C4-2B (cell line): ENCODE data around the gene PLEKHM2.

ENCODE experiments used
- H3K27ac ChIP-seq: fragments of 450-650 bp; 2 replicates; pipeline ENCODE4 v1.5.1; 2017
- CTCF ChIP-seq: fragments of 450-650 bp; conservative IDR thresholded peaks from 2 replicates; pipeline ENCODE4 v1.5.1; 2017; ENCODE audit warnings: mild to moderate bottlenecking
- ZFX ChIP-seq: fragments of 450-650 bp; IDR thresholded peaks from 2 replicates; pipeline ENCODE4 v1.6.1; 2017

PLEKHM2 gene

DNA sequence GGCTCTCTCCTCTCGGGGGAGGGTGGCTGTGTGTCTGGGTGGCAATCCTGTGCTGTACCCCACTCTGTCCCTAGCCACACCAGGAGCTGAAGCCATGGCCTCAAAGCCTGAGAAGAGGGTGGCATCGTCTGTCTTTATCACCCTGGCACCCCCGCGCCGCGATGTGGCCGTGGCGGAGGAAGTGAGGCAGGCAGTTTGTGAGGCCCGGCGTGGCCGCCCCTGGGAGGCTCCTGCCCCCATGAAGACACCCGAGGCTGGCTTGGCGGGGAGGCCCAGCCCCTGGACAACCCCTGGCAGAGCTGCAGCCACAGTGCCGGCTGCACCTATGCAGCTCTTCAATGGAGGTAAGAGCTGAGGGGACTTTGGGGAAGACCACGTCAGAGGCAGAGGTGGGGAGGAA lies 80.8 kb downstream of the PLEKHM2 start:
- TF ChIP-seq ZFX (no peak), CTCF (no peak)
- H3K27ac ChIP-seq = no peak overlapping the region

- H3K27ac ChIP-seq = no peak overlapping the region
- TF ChIP-seq CTCF = no peak
- no peak for TF ChIP-seq ZFX
These were observed 81.5 kb downstream of the PLEKHM2 start for GRCh38 chr1:15765495-15766194.

DNA sequence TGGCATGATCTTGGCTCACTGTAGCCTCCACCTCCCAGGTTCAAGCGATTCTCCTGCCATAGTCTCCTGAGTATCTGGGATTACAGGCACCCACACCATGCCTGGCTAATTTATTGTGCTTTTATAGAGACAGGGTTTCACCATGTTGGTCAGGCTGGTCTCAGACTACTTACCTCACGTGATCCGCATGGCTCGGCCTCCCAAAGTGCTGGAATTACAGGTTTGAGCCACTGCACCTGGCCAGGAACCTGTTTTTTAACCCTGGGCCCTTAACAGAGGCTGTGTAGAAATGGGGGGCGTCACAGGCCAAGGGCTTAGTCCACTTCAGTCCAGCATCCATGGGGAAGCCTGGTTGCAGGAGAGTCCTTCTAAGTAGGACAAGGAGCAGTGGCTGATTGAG lies 83.8 kb downstream of the PLEKHM2 start:
- peak overlapping the region; percentile 39 for H3K27ac ChIP-seq
- no peak for TF ChIP-seq CTCF
- no peak for TF ChIP-seq ZFX

GRCh38 chr1:15768388-15768787 lies 84.3 kb downstream of the PLEKHM2 start:
- no peak for TF ChIP-seq ZFX
- peak overlapping the region; percentile 39 for H3K27ac ChIP-seq

- TF ChIP-seq CTCF (no peak), ZFX (no peak)
These were observed 86.3 kb downstream of the PLEKHM2 start for GRCh38 chr1:15770313-15770962.

DNA sequence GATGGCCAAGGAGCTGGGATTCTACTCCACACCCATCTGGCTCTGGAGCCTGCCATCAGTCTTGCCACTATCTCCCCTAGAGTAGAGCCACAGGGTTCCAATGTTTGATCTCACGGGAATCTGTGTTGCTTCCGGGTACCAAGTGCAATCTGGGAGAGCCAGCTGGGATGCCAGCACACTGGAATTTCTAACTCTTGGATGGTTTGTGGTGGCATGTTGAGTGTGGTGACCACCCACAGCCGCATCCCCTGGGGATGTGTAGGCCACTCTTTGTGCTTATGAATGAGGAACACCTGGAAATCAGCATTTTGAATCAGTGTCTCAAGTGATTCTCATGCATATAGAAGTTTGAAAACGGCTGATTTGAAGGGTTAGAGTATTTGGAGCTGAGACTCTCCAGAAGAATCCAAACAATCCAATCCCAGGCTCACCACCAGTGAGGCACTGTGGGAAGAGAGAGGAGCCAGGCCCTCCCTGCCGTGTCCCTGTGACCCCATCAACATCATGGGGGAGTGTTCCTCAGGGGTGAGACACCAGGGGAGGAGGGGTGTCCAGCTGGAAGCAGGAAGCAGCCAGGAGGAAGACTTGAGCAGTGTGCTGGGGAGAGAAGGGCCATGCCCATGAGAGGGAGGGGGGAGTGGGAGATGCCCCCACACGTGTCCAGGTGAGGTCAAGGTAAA lies 87.9 kb downstream of the PLEKHM2 start:
- H3K27ac ChIP-seq = no peak overlapping the region
- no peak for TF ChIP-seq ZFX
- TF ChIP-seq CTCF = no peak

More at GRCh38 chr1:15770313-15770962, 86.3 kb downstream of the PLEKHM2 start:
- no peak overlapping the region for H3K27ac ChIP-seq

DNA sequence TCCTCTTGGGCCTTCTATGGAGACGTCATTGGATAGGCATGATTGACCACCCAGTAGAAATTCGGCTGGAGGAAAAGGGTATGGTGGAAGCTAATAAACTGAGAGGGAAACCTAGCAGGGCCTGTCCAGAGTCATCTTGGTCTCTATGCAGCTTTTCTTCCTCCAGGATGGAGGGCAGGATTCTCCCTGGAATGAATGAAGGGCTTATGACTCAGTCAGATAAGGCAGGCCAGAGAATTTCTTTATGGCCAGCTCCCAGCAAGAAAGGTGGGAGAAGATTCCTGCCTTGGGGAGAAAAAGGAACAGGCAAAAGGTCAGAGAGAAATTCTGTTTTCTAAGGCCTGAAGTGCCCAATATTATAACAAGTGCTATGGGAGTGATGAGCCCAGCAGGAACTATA lies 91.6 kb downstream of the PLEKHM2 start:
- H3K27ac ChIP-seq = no peak overlapping the region
- TF ChIP-seq ZFX = no peak
- TF ChIP-seq CTCF = no peak
